HG03520 (cell line): ENCODE data around the gene AFF4.
"Not testable (repeated sequence)": the region's sequence is repeated elsewhere in the genome, so short reads cannot be mapped to it uniquely, and the experiment has no call there.

Source experiments
- ATAC-seq: cut with Tn5 transposase; IDR thresholded peaks from one replicate; pipeline ENCODE4 v1.9.1; 2021; ENCODE audit warnings: mild to moderate bottlenecking, moderate library complexity; ENCODE audit not compliant: unreplicated experiment

Gene AFF4

GRCh38 chr5:132860742-132861141 is 102.7 kb downstream of the AFF4 start:
- ATAC-seq, result no peak

GRCh38 chr5:132859889-132860437 is 103.5 kb downstream of the AFF4 start:
- ATAC-seq, result no peak

GRCh38 chr5:132856011-132856410 is 107.4 kb downstream of the AFF4 start:
- ATAC-seq, result no peak

GRCh38 chr5:132854992-132855391 is 108.4 kb downstream of the AFF4 start:
- not testable (repeated sequence) for ATAC-seq

GRCh38 chr5:132854301-132854700 is 109.1 kb downstream of the AFF4 start:
- no peak for ATAC-seq

- ATAC-seq, result no peak
Observed at GRCh38 chr5:132853790-132854189, 109.6 kb downstream of the AFF4 start.

- ATAC-seq, result no peak
Observed at GRCh38 chr5:132853323-132853722, 110.1 kb downstream of the AFF4 start.

GRCh38 chr5:132850066-132850465 is 113.4 kb downstream of the AFF4 start:
- no peak for ATAC-seq

GRCh38 chr5:132849347-132849746 is 114.1 kb downstream of the AFF4 start:
- no peak for ATAC-seq

- ATAC-seq, result no peak
Observed at GRCh38 chr5:132848270-132848669, 115.2 kb downstream of the AFF4 start.

- no peak for ATAC-seq
Observed at GRCh38 chr5:132841305-132841704, 122.1 kb downstream of the AFF4 start.

- ATAC-seq, result no peak
Observed at GRCh38 chr5:132840896-132841295, 122.5 kb downstream of the AFF4 start.

- ATAC-seq, result no peak
Observed at GRCh38 chr5:132840313-132840712, 123.1 kb downstream of the AFF4 start.

GRCh38 chr5:132839426-132840301 is 123.8 kb downstream of the AFF4 start:
- no peak for ATAC-seq

- ATAC-seq, result no peak
Observed at GRCh38 chr5:132838516-132839282, 124.7 kb downstream of the AFF4 start.

GRCh38 chr5:132837868-132838267 is 125.6 kb downstream of the AFF4 start:
- no peak for ATAC-seq

GRCh38 chr5:132836852-132837251 is 126.6 kb downstream of the AFF4 start:
- no peak for ATAC-seq

GRCh38 chr5:132834057-132834456 is 129.4 kb downstream of the AFF4 start:
- ATAC-seq, result no peak

GRCh38 chr5:132832612-132833011 is 130.8 kb downstream of the AFF4 start:
- ATAC-seq, result no peak

- no peak for ATAC-seq
Observed at GRCh38 chr5:132831095-132831860, 132.2 kb downstream of the AFF4 start.
